ENCODE data around the gene CCDC85B.

Gene CCDC85B

GRCh38 chr11:65864706-65865471 lies 25.6 kb upstream of the CCDC85B start:
- Histone ChIP-seq H3K36me3 (ENCODE audit: control insufficient read depth, insufficient read depth, low read length) (peaks cover 84% of the 10 kb centered on the region), H3K9me3 (ENCODE audit: control insufficient read depth, low read length) (no peaks in the 10 kb centered on the region), H3K27ac (ENCODE audit: low read depth, low read length, severe bottlenecking) (no peak overlapping the region), H3K4me1 (ENCODE audit: control insufficient read depth, insufficient read depth, low read length, poor library complexity, severe bottlenecking) (peaks cover 13% of the 10 kb centered on the region), H3K4me3 (ENCODE audit: extremely low read depth, insufficient read depth, low read length, poor library complexity, severe bottlenecking) (no peak overlapping the region)
- 89 to 92% methylated on average over 15 to 18 of the region's 18 CpGs for WGBS, 2 experiments (ENCODE audit: insufficient coverage in 2 of 2)

GRCh38 chr11:65865550-65866172 lies 24.8 kb upstream of the CCDC85B start:
- Histone ChIP-seq H3K4me3 (ENCODE audit: extremely low read depth, insufficient read depth, low read length, poor library complexity, severe bottlenecking) (no peak overlapping the region), H3K9me3 (ENCODE audit: control insufficient read depth, low read length) (no peaks in the 10 kb centered on the region), H3K27ac (ENCODE audit: low read depth, low read length, severe bottlenecking) (no peak overlapping the region), H3K4me1 (ENCODE audit: control insufficient read depth, insufficient read depth, low read length, poor library complexity, severe bottlenecking) (peaks cover 19% of the 10 kb centered on the region), H3K36me3 (ENCODE audit: control insufficient read depth, insufficient read depth, low read length) (peaks cover 91% of the 10 kb centered on the region)
- WGBS, 2 experiments (ENCODE audit: insufficient coverage in 2 of 2): 95 to 97% methylated on average over 4 to 7 of the region's 9 CpGs

- H3K27ac ChIP-seq (ENCODE audit: low read depth, low read length, severe bottlenecking): peak overlapping the region; percentile 29
- H3K4me3 ChIP-seq (ENCODE audit: extremely low read depth, insufficient read depth, low read length, poor library complexity, severe bottlenecking): no peak overlapping the region
- peaks cover 27% of the 10 kb centered on the region for H3K4me1 ChIP-seq (ENCODE audit: control insufficient read depth, insufficient read depth, low read length, poor library complexity, severe bottlenecking)
- 95 to 96% methylated on average over 13 to 16 of the region's 21 CpGs for WGBS, 2 experiments (ENCODE audit: insufficient coverage in 2 of 2)
- H3K36me3 ChIP-seq (ENCODE audit: control insufficient read depth, insufficient read depth, low read length): peaks cover 98% of the 10 kb centered on the region
- no peaks in the 10 kb centered on the region for H3K9me3 ChIP-seq (ENCODE audit: control insufficient read depth, low read length)
Measured at GRCh38 chr11:65866509-65867283, 23.8 kb upstream of the CCDC85B start.

GRCh38 chr11:65867284-65868071 lies 23.0 kb upstream of the CCDC85B start:
- Histone ChIP-seq H3K9me3 (ENCODE audit: control insufficient read depth, low read length) (no peaks in the 10 kb centered on the region), H3K27ac (ENCODE audit: low read depth, low read length, severe bottlenecking) (no peak overlapping the region), H3K4me1 (ENCODE audit: control insufficient read depth, insufficient read depth, low read length, poor library complexity, severe bottlenecking) (peaks cover 20% of the 10 kb centered on the region), H3K36me3 (ENCODE audit: control insufficient read depth, insufficient read depth, low read length) (peaks cover 90% of the 10 kb centered on the region), H3K4me3 (ENCODE audit: extremely low read depth, insufficient read depth, low read length, poor library complexity, severe bottlenecking) (no peak overlapping the region)
- WGBS, 2 experiments (ENCODE audit: insufficient coverage in 2 of 2): 68 to 70% methylated on average over 21 to 24 of the region's 29 CpGs

- no peak overlapping the region for H3K27ac ChIP-seq (ENCODE audit: low read depth, low read length, severe bottlenecking)
- 94 to 95% methylated on average over 16 to 18 of the region's 19 CpGs for WGBS, 2 experiments (ENCODE audit: insufficient coverage in 2 of 2)
- H3K4me1 ChIP-seq (ENCODE audit: control insufficient read depth, insufficient read depth, low read length, poor library complexity, severe bottlenecking): peaks cover 18% of the 10 kb centered on the region
- H3K36me3 ChIP-seq (ENCODE audit: control insufficient read depth, insufficient read depth, low read length): peaks cover 83% of the 10 kb centered on the region
- no peaks in the 10 kb centered on the region for H3K9me3 ChIP-seq (ENCODE audit: control insufficient read depth, low read length)
- no peak overlapping the region for H3K4me3 ChIP-seq (ENCODE audit: extremely low read depth, insufficient read depth, low read length, poor library complexity, severe bottlenecking)
Measured at GRCh38 chr11:65868076-65868667, 22.3 kb upstream of the CCDC85B start.

- H3K9me3 ChIP-seq (ENCODE audit: control insufficient read depth, low read length): no peaks in the 10 kb centered on the region
- peaks cover 76% of the 10 kb centered on the region for H3K36me3 ChIP-seq (ENCODE audit: control insufficient read depth, insufficient read depth, low read length)
- WGBS, 2 experiments (ENCODE audit: insufficient coverage in 2 of 2): 100% methylated on average over 2 of the region's 3 CpGs
- H3K27ac ChIP-seq (ENCODE audit: low read depth, low read length, severe bottlenecking): no peak overlapping the region
- no peak overlapping the region for H3K4me3 ChIP-seq (ENCODE audit: extremely low read depth, insufficient read depth, low read length, poor library complexity, severe bottlenecking)
- peaks cover 18% of the 10 kb centered on the region for H3K4me1 ChIP-seq (ENCODE audit: control insufficient read depth, insufficient read depth, low read length, poor library complexity, severe bottlenecking)
Measured at GRCh38 chr11:65868907-65869306, 21.6 kb upstream of the CCDC85B start.

GRCh38 chr11:65869643-65870306 lies 20.7 kb upstream of the CCDC85B start:
- Histone ChIP-seq H3K9me3 (ENCODE audit: control insufficient read depth, low read length) (no peaks in the 10 kb centered on the region), H3K36me3 (ENCODE audit: control insufficient read depth, insufficient read depth, low read length) (peaks cover 67% of the 10 kb centered on the region), H3K4me1 (ENCODE audit: control insufficient read depth, insufficient read depth, low read length, poor library complexity, severe bottlenecking) (peaks cover 18% of the 10 kb centered on the region), H3K4me3 (ENCODE audit: extremely low read depth, insufficient read depth, low read length, poor library complexity, severe bottlenecking) (no peak overlapping the region), H3K27ac (ENCODE audit: low read depth, low read length, severe bottlenecking) (no peak overlapping the region)
- WGBS, 2 experiments (ENCODE audit: insufficient coverage in 2 of 2): 97 to 99% methylated on average over 16 to 21 of the region's 24 CpGs

GRCh38 chr11:65870307-65870658 lies 20.2 kb upstream of the CCDC85B start:
- Histone ChIP-seq H3K4me3 (ENCODE audit: extremely low read depth, insufficient read depth, low read length, poor library complexity, severe bottlenecking) (no peak overlapping the region), H3K27ac (ENCODE audit: low read depth, low read length, severe bottlenecking) (no peak overlapping the region)
- 89 to 96% methylated on average over 10 to 11 of the region's 11 CpGs for WGBS, 2 experiments (ENCODE audit: insufficient coverage in 2 of 2)

GRCh38 chr11:65870706-65871681 lies 19.5 kb upstream of the CCDC85B start:
- Histone ChIP-seq H3K9me3 (ENCODE audit: control insufficient read depth, low read length) (no peaks in the 10 kb centered on the region), H3K36me3 (ENCODE audit: control insufficient read depth, insufficient read depth, low read length) (peaks cover 55% of the 10 kb centered on the region), H3K4me3 (ENCODE audit: extremely low read depth, insufficient read depth, low read length, poor library complexity, severe bottlenecking) (peak overlapping the region; percentile 58), H3K27ac (ENCODE audit: low read depth, low read length, severe bottlenecking) (peak overlapping the region; percentile 10), H3K4me1 (ENCODE audit: control insufficient read depth, insufficient read depth, low read length, poor library complexity, severe bottlenecking) (peaks cover 18% of the 10 kb centered on the region)
- WGBS, 2 experiments (ENCODE audit: insufficient coverage in 2 of 2): 88% methylated on average over 17 to 19 of the region's 24 CpGs

More at GRCh38 chr11:65870307-65870658, 20.2 kb upstream of the CCDC85B start:
- peaks cover 18% of the 10 kb centered on the region for H3K4me1 ChIP-seq (ENCODE audit: control insufficient read depth, insufficient read depth, low read length, poor library complexity, severe bottlenecking)
- peaks cover 62% of the 10 kb centered on the region for H3K36me3 ChIP-seq (ENCODE audit: control insufficient read depth, insufficient read depth, low read length)
- no peaks in the 10 kb centered on the region for H3K9me3 ChIP-seq (ENCODE audit: control insufficient read depth, low read length)
